Measurements from ENCODE around the gene SETBP1.

Gene SETBP1

GRCh38 chr18:44731530-44732237 lies 51.0 kb downstream of the SETBP1 start:
- no peak for DNase-seq (ENCODE audit: low read depth)

GRCh38 chr18:44732238-44732563 lies 51.5 kb downstream of the SETBP1 start:
- DNase-seq (ENCODE audit: low read depth) = no peak

GRCh38 chr18:44732599-44732998 lies 51.9 kb downstream of the SETBP1 start:
- no peak for DNase-seq (ENCODE audit: low read depth)

GRCh38 chr18:44733069-44733753 lies 52.5 kb downstream of the SETBP1 start:
- no peak for DNase-seq (ENCODE audit: low read depth)

- DNase-seq (ENCODE audit: low read depth) = no peak
Measured at GRCh38 chr18:44733754-44734465, 53.2 kb downstream of the SETBP1 start.

GRCh38 chr18:44735096-44735495 lies 54.4 kb downstream of the SETBP1 start:
- no peak for DNase-seq (ENCODE audit: low read depth)

- no peak for DNase-seq (ENCODE audit: low read depth)
Measured at GRCh38 chr18:44736664-44737380, 56.1 kb downstream of the SETBP1 start.

- DNase-seq (ENCODE audit: low read depth) = no peak
Measured at GRCh38 chr18:44737623-44738022, 56.9 kb downstream of the SETBP1 start.

- DNase-seq (ENCODE audit: low read depth) = no peak
Measured at GRCh38 chr18:44740000-44740399, 59.3 kb downstream of the SETBP1 start.

- no peak for DNase-seq (ENCODE audit: low read depth)
Measured at GRCh38 chr18:44741085-44741484, 60.4 kb downstream of the SETBP1 start.

GRCh38 chr18:44741511-44741910 lies 60.8 kb downstream of the SETBP1 start:
- no peak for DNase-seq (ENCODE audit: low read depth)

- DNase-seq (ENCODE audit: low read depth) = no peak
Measured at GRCh38 chr18:44742126-44742525, 61.4 kb downstream of the SETBP1 start.

GRCh38 chr18:44742718-44743311 lies 62.1 kb downstream of the SETBP1 start:
- DNase-seq (ENCODE audit: low read depth) = no peak

- no peak for DNase-seq (ENCODE audit: low read depth)
Measured at GRCh38 chr18:44743631-44744030, 62.9 kb downstream of the SETBP1 start.

- no peak for DNase-seq (ENCODE audit: low read depth)
Measured at GRCh38 chr18:44744161-44745121, 63.8 kb downstream of the SETBP1 start.

GRCh38 chr18:44747157-44747556 lies 66.5 kb downstream of the SETBP1 start:
- DNase-seq (ENCODE audit: low read depth) = no peak

- DNase-seq (ENCODE audit: low read depth) = no peak
Measured at GRCh38 chr18:44748582-44748981, 67.9 kb downstream of the SETBP1 start.

- DNase-seq (ENCODE audit: low read depth) = no peak
Measured at GRCh38 chr18:44750774-44751173, 70.1 kb downstream of the SETBP1 start.

- no peak for DNase-seq (ENCODE audit: low read depth)
Measured at GRCh38 chr18:44754567-44754966, 73.9 kb downstream of the SETBP1 start.

GRCh38 chr18:44758861-44759631 lies 78.4 kb downstream of the SETBP1 start:
- no peak for DNase-seq (ENCODE audit: low read depth)
